H1 (cell line): ENCODE measurements around the gene PRSS53. TPM values are rescaled to one million over a fixed set of nuclear protein-coding genes. Genes with fewer than 3 reads are reported as not detected.

Source experiments
- CTCF ChIA-PET: fragments of 300-600 bp; sonication (Branson Sonifier 250); formaldehyde crosslinking; loops from one replicate; lab custom pipeline; 2021; ENCODE audit not compliant: partially characterized antibody; lab: Charles Lee
- POLR2A ChIA-PET: fragments of 300-600 bp; sonication (Branson Sonifier 250); formaldehyde crosslinking; loops from one replicate; lab custom pipeline; 2021; ENCODE audit warnings: inconsistent platforms; ENCODE audit not compliant: partially characterized antibody; lab: Charles Lee
- DNase-seq, 2 experiments: peaks; one replicate each; pipeline versions ENCODE4 v3.0.0 to v3.0.0-alpha.2; 2010 to 2022; ENCODE audit warnings: low spot score in 2 of 2, low read depth in 1 of 2, mixed read lengths in 1 of 2
- FAIRE-seq: peaks from 2 replicates; lab custom pipeline; 2011; peaks lifted over from hg19 to GRCh38; lab: Jason Lieb, UNC
- H2AFZ ChIP-seq: 2 replicates; pipeline ENCODE4 v1.8.1; 2012; ENCODE audit warnings: low read length, inconsistent platforms
- H2AK5ac ChIP-seq: 2 replicates; pipeline ENCODE4 v1.6.1; 2013; ENCODE audit warnings: low read depth, low read length
- H2BK120ac ChIP-seq: replicated peaks from 2 replicates; pipeline ENCODE3; 2013; ENCODE audit warnings: low read depth, low read length, inconsistent platforms
- H2BK12ac ChIP-seq: 2 replicates; pipeline ENCODE4 v1.6.1; 2013; ENCODE audit warnings: low read depth, low read length
- H2BK15ac ChIP-seq: 2 replicates; pipeline ENCODE4 v1.6.1; 2013; ENCODE audit warnings: low read length
- H2BK20ac ChIP-seq: 2 replicates; pipeline ENCODE4 v1.6.1; 2013; ENCODE audit warnings: low read length
- H2BK5ac ChIP-seq: 2 replicates; pipeline ENCODE4 v1.6.1; 2013; ENCODE audit warnings: low read depth, low read length
- H3K14ac ChIP-seq: 2 replicates; pipeline ENCODE4 v1.6.1; 2013; ENCODE audit warnings: inconsistent platforms; ENCODE audit not compliant: insufficient read length
- H3K18ac ChIP-seq: 2 replicates; pipeline ENCODE4 v1.6.1; 2013; ENCODE audit warnings: low read length; ENCODE audit errors: extremely low read depth
- H3K23ac ChIP-seq: 2 replicates; pipeline ENCODE4 v1.6.1; 2013; ENCODE audit warnings: inconsistent platforms; ENCODE audit not compliant: insufficient read length
- H3K23me2 ChIP-seq: 2 replicates; pipeline ENCODE4 v1.6.1; 2013; ENCODE audit warnings: low read depth, low read length
- H3K27ac ChIP-seq: 2 replicates; pipeline ENCODE4 v1.6.1; 2011; ENCODE audit warnings: low read depth, low read length, inconsistent platforms
- H3K27me3 ChIP-seq, 4 experiments: replicated peaks in 1 of 4; 1 replicate in 1 of 4; 2 replicates in 3 of 4; pipeline versions ENCODE4 v1.6.1 to v1.8.1; 2011 to 2013; ENCODE audit warnings: low read length in 3 of 4, mild to moderate bottlenecking in 3 of 4, inconsistent platforms in 2 of 4, mixed read lengths in 2 of 4, moderate library complexity in 1 of 4; ENCODE audit not compliant: control insufficient read depth in 3 of 4, insufficient read depth in 3 of 4; ENCODE audit errors: extremely low read depth in 1 of 4
- H3K36me3 ChIP-seq, 4 experiments: 2 replicates each; pipeline versions ENCODE4 v1.6.1 to v1.8.1; 2011 to 2013; ENCODE audit warnings: mild to moderate bottlenecking in 4 of 4, low read length in 3 of 4, moderate library complexity in 2 of 4, control low read depth in 1 of 4, inconsistent platforms in 1 of 4; ENCODE audit not compliant: insufficient read depth in 4 of 4, control insufficient read depth in 2 of 4
- H3K4ac ChIP-seq: replicated peaks from 2 replicates; pipeline ENCODE3; 2013; ENCODE audit warnings: low read length, low read depth, mixed read lengths, inconsistent platforms; ENCODE audit not compliant: insufficient read length
- H3K4me1 ChIP-seq, 4 experiments: replicated peaks in 1 of 4; 1 replicate in 1 of 4; 2 replicates in 3 of 4; pipeline versions ENCODE4 v1.6.1 to v1.8.1; 2011 to 2013; ENCODE audit warnings: low read length in 3 of 4, inconsistent platforms in 2 of 4, mixed read lengths in 1 of 4; ENCODE audit not compliant: insufficient read depth in 4 of 4, control insufficient read depth in 3 of 4
- H3K4me2 ChIP-seq, 2 experiments: 2 replicates each; pipeline versions ENCODE4 v1.6.1 to v1.8.1; 2011 to 2013; ENCODE audit warnings: low read depth in 2 of 2, low read length in 2 of 2, control low read depth in 1 of 2, inconsistent platforms in 1 of 2, mild to moderate bottlenecking in 1 of 2; ENCODE audit not compliant: insufficient read depth in 1 of 2
- H3K4me3 ChIP-seq, 4 experiments: fragments of 200-600, 300-600 bp in 1 of 4; sonication (generic), shearing (Covaris generic), sonication (Bioruptor Twin) in 1 of 4; 2 replicates each; pipeline versions ENCODE4 v1.5.1 to v1.8.1; 2011 to 2016; ENCODE audit warnings: low read length in 4 of 4, low read depth in 3 of 4, control low read depth in 2 of 4, inconsistent platforms in 2 of 4, mild to moderate bottlenecking in 2 of 4, mixed read lengths in 1 of 4, moderate library complexity in 1 of 4; ENCODE audit not compliant: insufficient read depth in 2 of 4; ENCODE audit errors: extremely low read depth in 1 of 4
- H3K56ac ChIP-seq: replicated peaks from 2 replicates; pipeline ENCODE3; 2013; ENCODE audit warnings: low read depth, mild to moderate bottlenecking, mixed read lengths, low read length, inconsistent platforms; ENCODE audit not compliant: insufficient read length
- H3K79me1 ChIP-seq: 2 replicates; pipeline ENCODE4 v1.6.1; 2013; ENCODE audit warnings: low read depth, low read length, control low read depth
- H3K79me2 ChIP-seq, 2 experiments: 2 replicates each; pipeline versions ENCODE4 v1.6.1 to v1.8.1; 2012 to 2013; ENCODE audit warnings: low read length in 2 of 2, mild to moderate bottlenecking in 2 of 2, inconsistent platforms in 1 of 2; ENCODE audit not compliant: insufficient read depth in 2 of 2, control insufficient read depth in 1 of 2
- H3K9ac ChIP-seq, 4 experiments: replicated peaks in 1 of 4; 1 replicate in 1 of 4; 2 replicates in 3 of 4; pipeline versions ENCODE4 v1.6.1 to v1.8.1; 2011 to 2013; ENCODE audit warnings: low read depth in 3 of 4, low read length in 3 of 4, control low read depth in 2 of 4, mild to moderate bottlenecking in 2 of 4, moderate library complexity in 2 of 4, inconsistent platforms in 1 of 4; ENCODE audit errors: extremely low read depth in 1 of 4
- H3K9me3 ChIP-seq, 2 experiments: 2 replicates each; pipeline versions ENCODE4 v1.6.1 to v1.8.1; 2012 to 2013; ENCODE audit warnings: mild to moderate bottlenecking in 2 of 2, moderate library complexity in 2 of 2, control low read depth in 1 of 2, inconsistent platforms in 1 of 2, low read depth in 1 of 2, low read length in 1 of 2, mixed read lengths in 1 of 2; ENCODE audit not compliant: insufficient read depth in 2 of 2
- H4K20me1 ChIP-seq, 2 experiments: replicated peaks in 1 of 2; 2 replicates each; pipeline versions ENCODE3 to v1.8.1; 2011 to 2013; ENCODE audit warnings: inconsistent platforms in 2 of 2, low read length in 2 of 2, mild to moderate bottlenecking in 1 of 2; ENCODE audit not compliant: insufficient read depth in 2 of 2, control insufficient read depth in 1 of 2
- H4K5ac ChIP-seq: 2 replicates; pipeline ENCODE4 v1.6.1; 2013; ENCODE audit warnings: low read length, low read depth, mixed read lengths, inconsistent platforms; ENCODE audit not compliant: insufficient read length
- H4K8ac ChIP-seq: 2 replicates; pipeline ENCODE4 v1.8.0; 2013; ENCODE audit warnings: mild to moderate bottlenecking, moderate library complexity, low read length, inconsistent platforms; ENCODE audit not compliant: insufficient read depth; ENCODE audit errors: extremely low read depth
- H4K91ac ChIP-seq: replicated peaks from 2 replicates; pipeline ENCODE3; 2013; ENCODE audit warnings: low read length, mixed read lengths, inconsistent platforms; ENCODE audit not compliant: insufficient read length
- BCL11A ChIP-seq, 2 experiments: IDR thresholded peaks; one replicate each; pipeline ENCODE4 v1.6.1; 2011; ENCODE audit warnings: low read depth in 2 of 2, low read length in 2 of 2, mild to moderate bottlenecking in 2 of 2
- CTBP2 ChIP-seq: IDR thresholded peaks from 2 replicates; pipeline ENCODE4 v1.7.0; 2011; ENCODE audit warnings: borderline replicate concordance, mild to moderate bottlenecking, moderate library complexity, mixed read lengths, low read length; ENCODE audit not compliant: insufficient read depth, insufficient read length
- TCF12 ChIP-seq: IDR thresholded peaks from 2 replicates; pipeline ENCODE4 v1.6.1; 2011; ENCODE audit warnings: low read depth, mild to moderate bottlenecking, low read length
- WGBS, 2 experiments: shearing (Covaris generic) in 1 of 2; methylation state at CpG; one replicate each; pipeline versions ENCODE4 v1.1.6 to v1.1.7; 2013 to 2015; ENCODE audit warnings: low lambda C conversion rate in 2 of 2, mixed read lengths in 2 of 2, inconsistent platforms in 1 of 2, low coverage in 1 of 2, missing lambda C conversion rate in 1 of 2; ENCODE audit not compliant: insufficient replicate concordance in 2 of 2, insufficient coverage in 1 of 2, insufficient read length in 1 of 2; ENCODE audit errors: extremely low coverage in 1 of 2, missing lambda C conversion rate in 1 of 2; 5-methylcytosine and 5-hydroxymethylcytosine counted together
- polyA plus RNA-seq, 7 experiments: library from polyadenylated mRNA; depleted of rRNA in 3 of 7; stranded (reverse) in 5 of 7; unstranded in 2 of 7; fragments of >200 nt in 5 of 7; fragments of 200-250 nt in 2 of 7; gene quantifications; 1 replicate in 5 of 7; 2 replicates in 1 of 7; 4 replicates in 1 of 7; pipeline versions ENCODE4 v1.2.1 to v1.2.3, GENCODE V29; 2011 to 2013; ENCODE audit warnings: missing spikeins in 2 of 7, mixed read lengths in 2 of 7
- total RNA-seq: library from RNA; stranded (reverse); fragmentation: NEBNext Ultra II Directional; extraction: Animal tissue kit (Norgen Biotek cat#: 25700); gene quantifications from 2 replicates; pipeline ENCODE4 v1.2.1, GENCODE V29; 2021

The PRSS53 gene
- total and polyA plus RNA-seq, 2 of the 8 experiments (the other 6 are each of a cell fraction or from before 2014, with no cell fraction given): 1.7 to 2.6 TPM

GRCh38 chr16:31125844-31126243 lies 37.1 kb upstream of the PRSS53 start:
- CTCF ChIA-PET: interaction anchor here (0.7 to 1.9 kb wide), 3 partner anchors 32 to 325 kb away, joined by 3 to 5 read pairs (median 3); no protein-coding TSS in a partner anchor
- FAIRE-seq: no peak

More at GRCh38 chr16:31125844-31126243, 37.1 kb upstream of the PRSS53 start:
- DNase-seq: no peak
- H2BK20ac ChIP-seq: no peak overlapping the region
- no peak overlapping the region for H2BK15ac ChIP-seq
- 86% methylated on average over 3 of the region's 3 CpGs; no CpG with 5 or more reads in 1 of the 2 experiments for WGBS, 2 experiments
- H3K27me3 ChIP-seq: no peaks in the 10 kb centered on the region
- no peak overlapping the region for H4K5ac ChIP-seq
- H3K79me2 ChIP-seq: no peaks in the 10 kb centered on the region
- H4K8ac ChIP-seq: no peak overlapping the region
- H4K20me1 ChIP-seq: no peaks in the 10 kb centered on the region
- no peak overlapping the region for H3K23ac ChIP-seq
- H3K14ac ChIP-seq: no peak overlapping the region
- H3K79me1 ChIP-seq: no peaks in the 10 kb centered on the region; the same call in 1 of the 2 replicates
- H3K18ac ChIP-seq: no peak overlapping the region
- no peak overlapping the region for H2BK120ac ChIP-seq
- POLR2A ChIA-PET: interaction anchor here (0.9 to 34.9 kb wide), 4 partner anchors 5 to 64 kb away, joined by 3 to 713 read pairs (median 361); partner anchors contain the start of genes BCKDK, FUS, KAT8 and PRSS36
- H3K4me2 ChIP-seq: no peak overlapping the region
- H3K9me3 ChIP-seq: no peaks in the 10 kb centered on the region
- no peak overlapping the region for H2BK12ac ChIP-seq
- no peak overlapping the region for H2BK5ac ChIP-seq
- no peak overlapping the region for H4K91ac ChIP-seq
- no peak overlapping the region for H3K56ac ChIP-seq
- no peak overlapping the region for H2AFZ ChIP-seq
- peaks cover 5 to 21% (median 15%) of the 10 kb centered on the region in 4 experiments; a peak in 7 of 8 replicates for H3K36me3 ChIP-seq
- H3K23me2 ChIP-seq: no peaks in the 10 kb centered on the region
- no peak overlapping the region for H2AK5ac ChIP-seq
- no peak overlapping the region for H3K9ac ChIP-seq
- TF ChIP-seq CTBP2 (no peak), TCF12 (no peak), BCL11A (IDR thresholded peaks at IDR 0.05; ENCODE audit: low read depth in 2 of 2, low read length in 2 of 2) (no peak)
- H3K4ac ChIP-seq: no peak overlapping the region
- no peak overlapping the region for H3K4me3 ChIP-seq
- H3K4me1 ChIP-seq: peaks cover 0 to 8% (median 6%) of the 10 kb centered on the region in 4 experiments; a peak in 6 of 7 replicates
- H3K27ac ChIP-seq: no peak overlapping the region
